Central memory CD8-positive, alpha-beta T cell (primary cell): ENCODE measurements around the gene STAT3.
A peak's percentile ranks its signal among the peaks of the same experiment; 100 is the strongest.
"Not testable (repeated sequence)": the region's sequence is repeated elsewhere in the genome, so short reads cannot be mapped to it uniquely, and the experiment has no call there.

Experiments used
- ATAC-seq: fragments of 150-1000 bp; cut with Tn5 transposase; replicated peaks from 2 replicates; pipeline ENCODE4 v1.10.0; 2022; ENCODE audit warnings: mild to moderate bottlenecking, moderate FRiP score, moderate number of reproducible peaks; ENCODE audit not compliant: poor library complexity, severe bottlenecking; ENCODE audit errors: extremely low read depth
- DNase-seq, 2 donors: peaks; one replicate each; pipeline ENCODE4 v3.0.0; 2021; ENCODE audit warnings: low spot score in 2 of 2
- H3K27ac Mint-ChIP-seq: one replicate; pipeline ENCODE4 v1.8.0; 2022; ENCODE audit warnings: low read depth, mild to moderate bottlenecking, moderate library complexity, mixed read lengths
- H3K27me3 Mint-ChIP-seq: one replicate; pipeline ENCODE4 v1.8.0; 2022; ENCODE audit warnings: mixed read lengths
- H3K36me3 Mint-ChIP-seq: one replicate; pipeline ENCODE4 v1.8.0; 2022; ENCODE audit warnings: mild to moderate bottlenecking, moderate library complexity, mixed read lengths; ENCODE audit not compliant: insufficient read depth
- H3K4me1 Mint-ChIP-seq: one replicate; pipeline ENCODE4 v1.8.0; 2022; ENCODE audit warnings: mixed read lengths
- H3K4me3 Mint-ChIP-seq: one replicate; pipeline ENCODE4 v1.8.0; 2022; ENCODE audit warnings: mild to moderate bottlenecking, moderate library complexity, mixed read lengths
- H3K9me3 Mint-ChIP-seq: one replicate; pipeline ENCODE4 v1.8.0; 2022; ENCODE audit warnings: mixed read lengths

Gene STAT3

GRCh38 chr17:42311240-42312034 is 76.8 kb downstream of the STAT3 start:
- DNase-seq (no peak), ATAC-seq (no peak)
- Mint-ChIP-seq H3K9me3 (no peaks in the 10 kb centered on the region), H3K4me1 (peaks cover 43% of the 10 kb centered on the region), H3K27ac (peak overlapping the region; percentile 83), H3K36me3 (peaks cover 44% of the 10 kb centered on the region), H3K4me3 (peak overlapping the region; percentile 52), H3K27me3 (no peaks in the 10 kb centered on the region)

- no peak for ATAC-seq
- H3K4me3 Mint-ChIP-seq, result peak overlapping the region; percentile 52
Measured at GRCh38 chr17:42310787-42311215, 77.4 kb downstream of the STAT3 start.

GRCh38 chr17:42309986-42310786 is 78.1 kb downstream of the STAT3 start:
- ATAC-seq (no peak), DNase-seq (no peak)
- peaks cover 42% of the 10 kb centered on the region for H3K4me1 Mint-ChIP-seq
- peak overlapping the region; percentile 52 for H3K4me3 Mint-ChIP-seq
- no peaks in the 10 kb centered on the region for H3K27me3 Mint-ChIP-seq
- peak overlapping the region; percentile 83 for H3K27ac Mint-ChIP-seq
- no peaks in the 10 kb centered on the region for H3K9me3 Mint-ChIP-seq
- H3K36me3 Mint-ChIP-seq, result peaks cover 42% of the 10 kb centered on the region

More at GRCh38 chr17:42310787-42311215, 77.4 kb downstream of the STAT3 start:
- Mint-ChIP-seq H3K27me3 (no peaks in the 10 kb centered on the region), H3K4me1 (peaks cover 48% of the 10 kb centered on the region), H3K27ac (peak overlapping the region; percentile 83), H3K9me3 (no peaks in the 10 kb centered on the region), H3K36me3 (peaks cover 48% of the 10 kb centered on the region)
- no peak for DNase-seq

- ATAC-seq, result no peak
- peak overlapping the region; percentile 73 for H3K27ac Mint-ChIP-seq
- peaks cover 48% of the 10 kb centered on the region for H3K36me3 Mint-ChIP-seq
- DNase-seq, result no peak
- H3K9me3 Mint-ChIP-seq, result no peaks in the 10 kb centered on the region
- peaks cover 38% of the 10 kb centered on the region for H3K4me1 Mint-ChIP-seq
- H3K4me3 Mint-ChIP-seq, result peak overlapping the region; percentile 26
- no peaks in the 10 kb centered on the region for H3K27me3 Mint-ChIP-seq
Measured at GRCh38 chr17:42309142-42309541, 79.1 kb downstream of the STAT3 start.

- H3K4me1 Mint-ChIP-seq, result peaks cover 31% of the 10 kb centered on the region
Measured at GRCh38 chr17:42308446-42308845, 79.8 kb downstream of the STAT3 start.

GRCh38 chr17:42307362-42307927 is 80.8 kb downstream of the STAT3 start:
- H3K36me3 Mint-ChIP-seq, result peaks cover 57% of the 10 kb centered on the region
- H3K4me1 Mint-ChIP-seq, result peaks cover 26% of the 10 kb centered on the region

More at GRCh38 chr17:42308446-42308845, 79.8 kb downstream of the STAT3 start:
- no peaks in the 10 kb centered on the region for H3K9me3 Mint-ChIP-seq
- no peak overlapping the region for H3K4me3 Mint-ChIP-seq
- H3K36me3 Mint-ChIP-seq, result peaks cover 53% of the 10 kb centered on the region
- no peaks in the 10 kb centered on the region for H3K27me3 Mint-ChIP-seq
- H3K27ac Mint-ChIP-seq, result no peak overlapping the region
- no peak for DNase-seq
- no peak for ATAC-seq

GRCh38 chr17:42306385-42306667 is 81.9 kb downstream of the STAT3 start:
- Mint-ChIP-seq H3K4me1 (peaks cover 17% of the 10 kb centered on the region), H3K4me3 (no peak overlapping the region), H3K9me3 (no peaks in the 10 kb centered on the region), H3K36me3 (peaks cover 62% of the 10 kb centered on the region), H3K27me3 (no peaks in the 10 kb centered on the region), H3K27ac (no peak overlapping the region)
- no peak for ATAC-seq
- DNase-seq, result no peak

More at GRCh38 chr17:42307362-42307927, 80.8 kb downstream of the STAT3 start:
- no peak for DNase-seq
- no peak for ATAC-seq
- Mint-ChIP-seq H3K4me3 (no peak overlapping the region), H3K9me3 (no peaks in the 10 kb centered on the region), H3K27ac (peak overlapping the region; percentile 25), H3K27me3 (no peaks in the 10 kb centered on the region)

- DNase-seq (no peak), ATAC-seq (no peak)
- Mint-ChIP-seq H3K27ac (no peak overlapping the region), H3K36me3 (peaks cover 61% of the 10 kb centered on the region), H3K4me1 (peaks cover 12% of the 10 kb centered on the region), H3K27me3 (no peaks in the 10 kb centered on the region), H3K9me3 (no peaks in the 10 kb centered on the region), H3K4me3 (no peak overlapping the region)
Measured at GRCh38 chr17:42305543-42306384, 82.5 kb downstream of the STAT3 start.

- H3K36me3 Mint-ChIP-seq, result peaks cover 54% of the 10 kb centered on the region
- not testable (repeated sequence) for DNase-seq, H3K9me3 Mint-ChIP-seq, H3K4me1 Mint-ChIP-seq, ATAC-seq, H3K4me3 Mint-ChIP-seq, H3K27me3 Mint-ChIP-seq
- H3K27ac Mint-ChIP-seq, result peak overlapping the region; percentile 74
Measured at GRCh38 chr17:42305031-42305330, 83.3 kb downstream of the STAT3 start.

- H3K4me3 Mint-ChIP-seq, result no peak overlapping the region
- H3K27me3 Mint-ChIP-seq, result no peaks in the 10 kb centered on the region
- H3K36me3 Mint-ChIP-seq, result peaks cover 54% of the 10 kb centered on the region
- peak overlapping the region; percentile 74 for H3K27ac Mint-ChIP-seq
- no peaks in the 10 kb centered on the region for H3K9me3 Mint-ChIP-seq
- peaks cover 5% of the 10 kb centered on the region for H3K4me1 Mint-ChIP-seq
- DNase-seq, result no peak
- ATAC-seq, result no peak
Measured at GRCh38 chr17:42304187-42305030, 83.8 kb downstream of the STAT3 start.

GRCh38 chr17:42303694-42304093 is 84.5 kb downstream of the STAT3 start:
- Mint-ChIP-seq H3K27ac (peak overlapping the region; percentile 74), H3K9me3 (no peaks in the 10 kb centered on the region), H3K36me3 (peaks cover 53% of the 10 kb centered on the region), H3K27me3 (no peaks in the 10 kb centered on the region), H3K4me3 (no peak overlapping the region), H3K4me1 (peaks cover 5% of the 10 kb centered on the region)
- DNase-seq, result no peak
- ATAC-seq, result no peak
